Astrocyte (in vitro differentiated cells and primary cell): ENCODE measurements around the gene KCTD20.

Experiments
- EZH2 ChIP-seq: IDR thresholded peaks from 2 replicates; pipeline ENCODE4 v1.6.1; 2012; ENCODE audit warnings: mild to moderate bottlenecking, low read length, inconsistent platforms; ENCODE audit not compliant: insufficient read depth
- TF ChIP-seq, protein P1 (sequence below): IDR thresholded peaks from 2 replicates; pipeline ENCODE4 v1.5.1; 2011; ENCODE audit warnings: low read depth, mild to moderate bottlenecking, inconsistent platforms, low read length, moderate library complexity; ENCODE audit not compliant: insufficient read depth

GRCh38 chr6:36484736-36485135 lies 41.9 kb downstream of the KCTD20 start:
- TF ChIP-seq, protein P1, sequence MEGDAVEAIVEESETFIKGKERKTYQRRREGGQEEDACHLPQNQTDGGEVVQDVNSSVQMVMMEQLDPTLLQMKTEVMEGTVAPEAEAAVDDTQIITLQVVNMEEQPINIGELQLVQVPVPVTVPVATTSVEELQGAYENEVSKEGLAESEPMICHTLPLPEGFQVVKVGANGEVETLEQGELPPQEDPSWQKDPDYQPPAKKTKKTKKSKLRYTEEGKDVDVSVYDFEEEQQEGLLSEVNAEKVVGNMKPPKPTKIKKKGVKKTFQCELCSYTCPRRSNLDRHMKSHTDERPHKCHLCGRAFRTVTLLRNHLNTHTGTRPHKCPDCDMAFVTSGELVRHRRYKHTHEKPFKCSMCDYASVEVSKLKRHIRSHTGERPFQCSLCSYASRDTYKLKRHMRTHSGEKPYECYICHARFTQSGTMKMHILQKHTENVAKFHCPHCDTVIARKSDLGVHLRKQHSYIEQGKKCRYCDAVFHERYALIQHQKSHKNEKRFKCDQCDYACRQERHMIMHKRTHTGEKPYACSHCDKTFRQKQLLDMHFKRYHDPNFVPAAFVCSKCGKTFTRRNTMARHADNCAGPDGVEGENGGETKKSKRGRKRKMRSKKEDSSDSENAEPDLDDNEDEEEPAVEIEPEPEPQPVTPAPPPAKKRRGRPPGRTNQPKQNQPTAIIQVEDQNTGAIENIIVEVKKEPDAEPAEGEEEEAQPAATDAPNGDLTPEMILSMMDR: no peak
- TF ChIP-seq EZH2: no peak
